IMR-90 (cell line): ENCODE data around the gene ACAD11.

Experiments used
- BHLHE40 ChIP-seq: fragments of 150-350 bp; IDR thresholded peaks from 2 replicates; pipeline ENCODE4 v1.6.1; 2016; ENCODE audit warnings: mild to moderate bottlenecking, low read depth, low read length
- CEBPB ChIP-seq: IDR thresholded peaks from 2 replicates; pipeline ENCODE4 v1.6.1; 2012; ENCODE audit warnings: low read depth, low read length, improper control_type of control experiment
- CHD1 ChIP-seq: IDR thresholded peaks from 2 replicates; pipeline ENCODE4 v1.6.1; 2012; ENCODE audit warnings: low read depth, low read length, improper control_type of control experiment
- FOS ChIP-seq: fragments of 150-350 bp; IDR thresholded peaks from 2 replicates; pipeline ENCODE4 v1.6.1; 2016; ENCODE audit warnings: low read depth, low read length
- MAFK ChIP-seq: IDR thresholded peaks from 2 replicates; pipeline ENCODE4 v1.6.1; 2012; ENCODE audit warnings: low read depth, low read length, improper control_type of control experiment
- MXI1 ChIP-seq: IDR thresholded peaks from 2 replicates; pipeline ENCODE4 v1.6.1; 2012; ENCODE audit warnings: low read depth, mild to moderate bottlenecking, low read length, moderate library complexity, borderline replicate concordance
- POLR2A ChIP-seq: IDR thresholded peaks from 2 replicates; pipeline ENCODE4 v1.6.1; 2012; ENCODE audit warnings: mild to moderate bottlenecking, low read depth, low read length
- RAD21 ChIP-seq: IDR thresholded peaks from 2 replicates; pipeline ENCODE4 v1.6.1; 2012; ENCODE audit warnings: low read length, improper control_type of control experiment
- RCOR1 ChIP-seq: IDR thresholded peaks from 2 replicates; pipeline ENCODE4 v1.6.1; 2012; ENCODE audit warnings: mild to moderate bottlenecking, low read length, improper control_type of control experiment; ENCODE audit not compliant: insufficient replicate concordance
- SMC3 ChIP-seq: fragments of 150-350 bp; IDR thresholded peaks from 2 replicates; pipeline ENCODE4 v1.6.1; 2016; ENCODE audit warnings: low read depth, mild to moderate bottlenecking, antibody characterized with exemption, low read length, moderate library complexity
- TF ChIP-seq, protein P1 (sequence below): conservative IDR thresholded peaks from 2 replicates; pipeline ENCODE4 v1.5.1; 2012; ENCODE audit warnings: mild to moderate bottlenecking, low read depth, low read length, improper control_type of control experiment
- TF ChIP-seq, protein P2 (sequence below): fragments of 150-350 bp; IDR thresholded peaks from 2 replicates; pipeline ENCODE4 v1.6.1; 2017; ENCODE audit warnings: mild to moderate bottlenecking, antibody characterized with exemption, low read length, low read depth

DNA sequence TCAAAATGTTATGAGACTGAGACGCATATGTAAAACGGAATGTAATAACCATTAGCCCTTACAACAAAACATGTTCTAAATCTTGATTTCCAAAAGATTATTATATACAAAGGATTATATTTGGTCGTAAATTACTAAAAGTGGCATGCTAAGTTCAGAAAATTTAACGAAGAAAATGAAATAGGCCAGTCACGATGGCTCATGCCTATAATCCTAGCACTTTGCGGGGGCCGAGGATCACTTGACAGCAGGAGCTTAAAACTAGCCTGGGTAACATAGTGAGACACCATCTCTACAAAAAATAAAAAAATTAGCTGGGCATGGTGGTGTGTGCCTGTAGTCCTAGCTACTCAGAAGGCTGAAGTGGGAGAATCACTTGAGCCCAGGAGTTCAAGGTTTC, 29.0 kb downstream of the ACAD11 start:
- TF ChIP-seq MXI1 = no peak
- TF ChIP-seq CHD1 = no peak
- TF ChIP-seq, protein P1, sequence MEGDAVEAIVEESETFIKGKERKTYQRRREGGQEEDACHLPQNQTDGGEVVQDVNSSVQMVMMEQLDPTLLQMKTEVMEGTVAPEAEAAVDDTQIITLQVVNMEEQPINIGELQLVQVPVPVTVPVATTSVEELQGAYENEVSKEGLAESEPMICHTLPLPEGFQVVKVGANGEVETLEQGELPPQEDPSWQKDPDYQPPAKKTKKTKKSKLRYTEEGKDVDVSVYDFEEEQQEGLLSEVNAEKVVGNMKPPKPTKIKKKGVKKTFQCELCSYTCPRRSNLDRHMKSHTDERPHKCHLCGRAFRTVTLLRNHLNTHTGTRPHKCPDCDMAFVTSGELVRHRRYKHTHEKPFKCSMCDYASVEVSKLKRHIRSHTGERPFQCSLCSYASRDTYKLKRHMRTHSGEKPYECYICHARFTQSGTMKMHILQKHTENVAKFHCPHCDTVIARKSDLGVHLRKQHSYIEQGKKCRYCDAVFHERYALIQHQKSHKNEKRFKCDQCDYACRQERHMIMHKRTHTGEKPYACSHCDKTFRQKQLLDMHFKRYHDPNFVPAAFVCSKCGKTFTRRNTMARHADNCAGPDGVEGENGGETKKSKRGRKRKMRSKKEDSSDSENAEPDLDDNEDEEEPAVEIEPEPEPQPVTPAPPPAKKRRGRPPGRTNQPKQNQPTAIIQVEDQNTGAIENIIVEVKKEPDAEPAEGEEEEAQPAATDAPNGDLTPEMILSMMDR = no peak
- no peak for TF ChIP-seq MAFK
- TF ChIP-seq POLR2A = no peak
- TF ChIP-seq RAD21 = no peak
- no peak for TF ChIP-seq CEBPB
- TF ChIP-seq BHLHE40 = no peak
- TF ChIP-seq RCOR1 = no peak
- no peak for TF ChIP-seq SMC3
- TF ChIP-seq, protein P2, sequence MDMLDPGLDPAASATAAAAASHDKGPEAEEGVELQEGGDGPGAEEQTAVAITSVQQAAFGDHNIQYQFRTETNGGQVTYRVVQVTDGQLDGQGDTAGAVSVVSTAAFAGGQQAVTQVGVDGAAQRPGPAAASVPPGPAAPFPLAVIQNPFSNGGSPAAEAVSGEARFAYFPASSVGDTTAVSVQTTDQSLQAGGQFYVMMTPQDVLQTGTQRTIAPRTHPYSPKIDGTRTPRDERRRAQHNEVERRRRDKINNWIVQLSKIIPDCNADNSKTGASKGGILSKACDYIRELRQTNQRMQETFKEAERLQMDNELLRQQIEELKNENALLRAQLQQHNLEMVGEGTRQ = no peak
- TF ChIP-seq FOS = no peak
